22Rv1 (cell line): ENCODE data around the gene PARVG.

Source experiments
- H3K27ac ChIP-seq: fragments of 450-650 bp; 2 replicates; pipeline ENCODE4 v1.5.1; 2017
- CTCF ChIP-seq: fragments of 450-650 bp; IDR thresholded peaks from 2 replicates; pipeline ENCODE4 v1.5.1; 2017; ENCODE audit warnings: mild to moderate bottlenecking
- ZFX ChIP-seq: fragments of 450-650 bp; IDR thresholded peaks from 2 replicates; pipeline ENCODE4 v1.6.1; 2017; ENCODE audit warnings: antibody characterized with exemption, borderline replicate concordance

The PARVG gene

GRCh38 chr22:44196731-44197131 lies 16.0 kb downstream of the PARVG start:
- no peak for TF ChIP-seq CTCF
- no peak overlapping the region for H3K27ac ChIP-seq

DNA sequence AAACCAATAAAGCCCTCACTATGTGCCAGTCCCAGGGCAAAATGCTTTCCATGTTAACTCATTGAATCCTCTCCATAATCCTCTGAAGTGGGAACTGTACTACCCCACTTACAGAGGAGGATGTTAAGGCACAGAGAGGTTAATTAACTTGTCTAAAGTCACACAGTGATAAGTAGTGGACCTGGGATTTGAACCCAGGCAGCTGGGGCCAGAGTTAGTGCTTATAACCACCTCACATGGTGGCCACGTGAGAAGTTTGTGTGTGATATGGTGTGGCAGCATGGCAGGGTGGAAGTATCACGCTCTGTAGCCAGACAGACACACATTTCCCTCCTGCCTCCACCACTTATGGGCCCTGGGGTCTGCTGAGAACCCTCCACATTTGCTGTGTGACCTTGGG lies 16.5 kb downstream of the PARVG start:
- no peak overlapping the region for H3K27ac ChIP-seq
- TF ChIP-seq ZFX (no peak), CTCF (no peak)

DNA sequence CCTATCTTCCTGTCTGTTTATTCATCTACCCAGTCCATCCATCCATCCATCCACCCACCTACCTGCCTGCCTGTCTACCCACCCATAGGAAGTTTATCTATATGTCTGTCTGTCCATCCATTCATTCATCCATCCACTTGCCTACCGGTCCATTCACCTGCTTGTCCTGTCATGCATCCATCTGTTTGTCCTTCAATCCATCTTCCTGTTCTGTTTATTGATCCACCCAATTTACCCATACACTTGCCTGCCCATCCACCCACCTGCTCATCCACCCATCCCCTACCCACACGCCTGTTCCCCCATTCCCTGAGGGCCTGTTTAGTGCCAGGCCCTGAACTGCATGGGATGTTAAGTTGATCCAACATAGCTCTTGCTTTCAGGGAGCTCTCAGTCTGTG lies 18.4 kb downstream of the PARVG start:
- no peak overlapping the region for H3K27ac ChIP-seq
- TF ChIP-seq ZFX = no peak

DNA sequence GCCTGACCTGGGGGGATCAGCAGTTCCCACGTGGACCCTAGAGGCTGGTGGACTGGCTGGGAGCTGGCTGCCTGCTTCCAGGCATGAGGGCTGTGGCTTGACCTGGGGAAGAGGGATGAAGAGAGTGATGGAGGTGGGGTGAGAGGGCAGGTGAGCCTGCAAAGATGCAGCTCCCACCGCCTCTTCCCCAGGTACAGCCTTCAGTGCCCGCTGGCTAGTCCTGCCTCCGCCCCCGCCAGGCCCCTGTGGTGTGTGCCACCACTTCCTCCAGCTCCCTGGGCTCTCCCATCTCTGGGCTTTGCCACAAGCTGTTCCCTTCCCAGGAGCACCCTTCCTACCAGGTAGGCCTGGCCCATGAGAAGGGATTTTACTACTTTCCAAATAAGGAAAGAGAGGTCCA lies 19.1 kb downstream of the PARVG start:
- no peak for TF ChIP-seq CTCF
- TF ChIP-seq ZFX = no peak
- no peak overlapping the region for H3K27ac ChIP-seq

DNA sequence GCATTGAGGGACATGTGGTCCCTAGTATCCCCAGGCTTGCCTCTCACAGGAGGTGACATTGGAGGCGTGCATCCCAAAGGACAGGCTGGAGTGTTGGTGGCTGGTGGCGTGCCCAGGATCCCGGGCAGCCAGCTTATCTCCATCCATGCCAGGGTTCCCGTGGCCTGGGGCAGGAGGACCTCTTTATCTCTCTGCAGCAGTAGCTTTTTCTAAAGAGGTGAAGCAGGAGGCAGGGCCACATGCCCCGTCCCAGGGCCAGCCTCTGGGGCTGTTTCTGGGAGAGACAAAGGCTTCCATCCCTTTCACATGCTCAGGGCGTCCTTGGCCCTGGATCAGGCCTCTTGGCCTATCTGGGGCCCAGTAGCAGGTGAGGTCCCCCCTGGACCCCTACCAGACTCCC lies 19.7 kb downstream of the PARVG start:
- TF ChIP-seq CTCF = no peak
- no peak overlapping the region for H3K27ac ChIP-seq

GRCh38 chr22:44200855-44201550 lies 20.3 kb downstream of the PARVG start:
- no peak for TF ChIP-seq ZFX
- no peak for TF ChIP-seq CTCF
- H3K27ac ChIP-seq = no peak overlapping the region

GRCh38 chr22:44201665-44202064 lies 20.9 kb downstream of the PARVG start:
- no peak for TF ChIP-seq ZFX
- TF ChIP-seq CTCF = no peak
- no peak overlapping the region for H3K27ac ChIP-seq

- TF ChIP-seq CTCF = no peak
- no peak overlapping the region for H3K27ac ChIP-seq
These were observed 21.6 kb downstream of the PARVG start for GRCh38 chr22:44202261-44202789.
